GM12872 (cell line): Measurements from ENCODE around the gene KCMF1.

Source experiments
- TF ChIP-seq, protein P1 (sequence below): IDR thresholded peaks from 3 replicates; pipeline ENCODE4 v1.5.1; 2011; ENCODE audit warnings: low read depth, mild to moderate bottlenecking, low read length, moderate library complexity; ENCODE audit not compliant: insufficient read depth

Gene KCMF1

DNA sequence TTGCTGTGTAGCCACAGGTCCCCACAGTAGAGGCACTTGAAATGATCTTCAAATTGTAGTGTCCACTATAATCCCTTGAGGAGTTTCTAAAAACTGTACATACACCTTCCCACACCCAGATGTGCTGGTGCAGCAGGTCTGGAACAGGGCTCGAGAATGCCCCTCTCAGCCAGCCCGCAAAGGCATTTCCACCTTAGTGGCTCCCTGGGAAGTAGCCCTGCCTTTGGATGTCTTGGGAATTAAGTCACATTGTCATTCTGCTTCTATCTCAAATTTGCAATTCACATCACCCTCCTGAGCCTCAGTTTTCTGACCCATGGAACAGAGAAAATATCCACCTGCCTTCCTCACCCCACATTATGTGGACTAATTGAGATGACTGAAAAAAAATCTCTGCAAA lies 118.0 kb downstream of the KCMF1 start:
- TF ChIP-seq, protein P1, sequence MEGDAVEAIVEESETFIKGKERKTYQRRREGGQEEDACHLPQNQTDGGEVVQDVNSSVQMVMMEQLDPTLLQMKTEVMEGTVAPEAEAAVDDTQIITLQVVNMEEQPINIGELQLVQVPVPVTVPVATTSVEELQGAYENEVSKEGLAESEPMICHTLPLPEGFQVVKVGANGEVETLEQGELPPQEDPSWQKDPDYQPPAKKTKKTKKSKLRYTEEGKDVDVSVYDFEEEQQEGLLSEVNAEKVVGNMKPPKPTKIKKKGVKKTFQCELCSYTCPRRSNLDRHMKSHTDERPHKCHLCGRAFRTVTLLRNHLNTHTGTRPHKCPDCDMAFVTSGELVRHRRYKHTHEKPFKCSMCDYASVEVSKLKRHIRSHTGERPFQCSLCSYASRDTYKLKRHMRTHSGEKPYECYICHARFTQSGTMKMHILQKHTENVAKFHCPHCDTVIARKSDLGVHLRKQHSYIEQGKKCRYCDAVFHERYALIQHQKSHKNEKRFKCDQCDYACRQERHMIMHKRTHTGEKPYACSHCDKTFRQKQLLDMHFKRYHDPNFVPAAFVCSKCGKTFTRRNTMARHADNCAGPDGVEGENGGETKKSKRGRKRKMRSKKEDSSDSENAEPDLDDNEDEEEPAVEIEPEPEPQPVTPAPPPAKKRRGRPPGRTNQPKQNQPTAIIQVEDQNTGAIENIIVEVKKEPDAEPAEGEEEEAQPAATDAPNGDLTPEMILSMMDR: no peak

- TF ChIP-seq, protein P1: no peak
Observed at GRCh38 chr2:85089585-85089984, 118.6 kb downstream of the KCMF1 start.

DNA sequence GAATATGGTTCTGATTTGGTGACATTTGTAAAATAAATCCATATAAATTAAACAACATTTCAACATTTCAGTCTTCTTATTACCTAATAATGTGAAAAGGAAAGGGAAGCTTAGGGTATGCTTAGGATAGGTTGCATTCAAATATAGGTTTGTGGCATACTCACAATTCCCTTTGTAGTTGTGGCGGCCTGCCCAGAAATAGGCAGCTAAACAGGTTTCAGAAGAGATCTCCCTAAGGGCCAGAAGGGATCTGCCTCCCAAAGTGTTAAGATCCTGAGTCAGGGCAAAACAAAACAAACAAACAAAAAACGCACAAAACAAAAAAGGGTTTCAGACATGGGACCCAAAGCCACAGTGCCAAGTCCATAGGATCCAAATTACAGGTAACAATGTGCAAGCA lies 120.9 kb downstream of the KCMF1 start:
- TF ChIP-seq, protein P1: no peak

DNA sequence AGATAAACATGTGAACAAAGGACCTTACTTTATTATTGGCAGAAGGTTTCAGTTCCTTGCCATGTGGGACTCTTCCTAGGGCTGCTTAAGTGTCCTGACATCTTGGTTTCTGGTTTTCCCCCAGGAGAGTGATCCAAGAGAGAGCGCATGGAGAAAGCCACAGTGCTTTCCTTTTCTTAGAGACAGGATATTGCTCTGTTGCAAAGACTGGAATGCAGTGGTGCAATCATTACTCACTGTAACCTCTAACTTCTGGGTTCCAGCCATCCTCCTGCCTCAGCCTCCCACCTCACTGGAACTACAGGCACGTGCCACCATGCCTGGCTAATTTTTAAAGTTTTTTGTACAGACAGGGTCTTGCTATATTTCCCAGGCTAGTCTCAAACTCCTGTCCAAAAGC lies 124.1 kb downstream of the KCMF1 start:
- TF ChIP-seq, protein P1: no peak

GRCh38 chr2:85096616-85097015 lies 125.7 kb downstream of the KCMF1 start:
- TF ChIP-seq, protein P1: no peak

GRCh38 chr2:85104228-85104627 lies 133.3 kb downstream of the KCMF1 start:
- TF ChIP-seq, protein P1: no peak

DNA sequence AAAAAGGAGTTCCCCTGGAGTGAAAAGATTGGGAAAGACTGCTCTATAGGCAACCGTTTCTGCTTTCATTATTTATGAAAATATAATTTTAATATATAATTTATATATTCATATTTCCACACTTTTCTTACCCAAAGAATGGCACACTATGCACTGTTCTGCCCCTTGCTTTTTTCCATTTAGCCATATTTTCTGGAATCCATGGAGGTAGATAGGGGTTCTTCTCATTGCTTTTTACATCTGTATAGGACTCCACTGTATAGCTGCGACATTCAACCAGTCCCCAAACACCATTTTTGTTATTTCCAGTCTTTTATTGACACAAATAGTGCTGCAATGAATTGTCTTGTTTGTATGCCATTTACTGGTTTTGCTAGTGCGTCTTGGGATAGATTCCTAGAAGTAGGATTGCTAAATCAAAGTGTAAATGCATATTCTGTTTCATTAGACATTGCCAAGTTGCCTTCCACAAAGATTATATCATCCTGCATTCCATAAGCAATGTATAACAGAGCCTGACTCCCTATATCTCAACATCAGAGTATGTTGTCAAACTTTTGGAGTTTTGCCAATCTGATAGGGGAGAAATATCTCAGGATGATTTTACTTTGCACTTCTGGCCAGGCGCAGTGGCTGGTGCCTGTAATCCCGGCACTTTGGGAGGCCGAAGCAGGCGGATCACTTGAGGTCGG lies 135.7 kb downstream of the KCMF1 start:
- TF ChIP-seq, protein P1: no peak
